ENCODE measurements around the gene ABCD1. TPM values are rescaled to one million over a fixed set of nuclear protein-coding genes. Genes with fewer than 3 reads are reported as not detected.

ABCD1 gene
- polyA plus RNA-seq, 1 donor from 2014 or later: 3.6 TPM

DNA sequence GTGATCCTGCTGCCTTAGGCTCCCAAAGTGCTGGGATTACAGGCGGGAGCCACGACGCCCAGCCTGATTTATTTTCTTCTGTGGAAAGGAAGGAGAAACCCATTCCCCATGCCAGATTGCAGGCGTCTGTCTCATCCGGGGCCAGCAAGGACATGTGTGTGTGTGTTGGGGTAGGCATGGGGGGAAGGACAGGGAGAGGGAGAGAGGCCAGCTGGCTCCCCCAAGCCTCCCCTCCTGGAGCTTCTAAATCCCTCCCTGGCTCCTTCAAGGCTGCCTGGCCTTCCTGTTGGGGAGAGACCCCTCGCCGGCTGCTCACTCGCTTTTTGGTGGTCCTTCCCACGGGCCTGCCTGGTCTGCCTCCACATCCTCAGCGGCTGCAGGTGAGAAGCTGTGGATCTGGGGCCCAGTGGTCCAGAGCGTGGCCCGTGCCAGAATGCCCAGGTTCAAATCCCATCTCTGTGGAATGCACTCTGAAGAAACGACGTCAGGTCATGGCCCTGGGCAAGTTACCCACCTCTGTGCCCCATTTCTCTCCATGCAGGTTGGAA lies 38.0 kb downstream of the ABCD1 start:
- H3K9me3 ChIP-seq (ENCODE audit: low read length): no peaks in the 10 kb centered on the region
- H3K4me3 ChIP-seq (ENCODE audit: low read length): no peak overlapping the region
- no peaks in the 10 kb centered on the region for H3F3A ChIP-seq (ENCODE audit: insufficient read depth, low read length, poor library complexity, severe bottlenecking)
- H3K36me3 ChIP-seq (ENCODE audit: insufficient read depth, low read length): no peaks in the 10 kb centered on the region
- H3K79me2 ChIP-seq (replicated peaks; ENCODE audit: insufficient read depth, low read length): no peaks in the 10 kb centered on the region
- no peak overlapping the region for H3K27ac ChIP-seq (ENCODE audit: low read length)
- H3K4me2 ChIP-seq (ENCODE audit: low read length): no peak overlapping the region
- H2AFZ ChIP-seq (ENCODE audit: low read depth, low read length): no peak overlapping the region
- H4K20me1 ChIP-seq (ENCODE audit: insufficient read depth): no peaks in the 10 kb centered on the region
- TF ChIP-seq MXI1 (conservative IDR thresholded peaks at IDR 0.05; ENCODE audit: poor library complexity, severe bottlenecking): no peak
- TF ChIP-seq, protein P1, sequence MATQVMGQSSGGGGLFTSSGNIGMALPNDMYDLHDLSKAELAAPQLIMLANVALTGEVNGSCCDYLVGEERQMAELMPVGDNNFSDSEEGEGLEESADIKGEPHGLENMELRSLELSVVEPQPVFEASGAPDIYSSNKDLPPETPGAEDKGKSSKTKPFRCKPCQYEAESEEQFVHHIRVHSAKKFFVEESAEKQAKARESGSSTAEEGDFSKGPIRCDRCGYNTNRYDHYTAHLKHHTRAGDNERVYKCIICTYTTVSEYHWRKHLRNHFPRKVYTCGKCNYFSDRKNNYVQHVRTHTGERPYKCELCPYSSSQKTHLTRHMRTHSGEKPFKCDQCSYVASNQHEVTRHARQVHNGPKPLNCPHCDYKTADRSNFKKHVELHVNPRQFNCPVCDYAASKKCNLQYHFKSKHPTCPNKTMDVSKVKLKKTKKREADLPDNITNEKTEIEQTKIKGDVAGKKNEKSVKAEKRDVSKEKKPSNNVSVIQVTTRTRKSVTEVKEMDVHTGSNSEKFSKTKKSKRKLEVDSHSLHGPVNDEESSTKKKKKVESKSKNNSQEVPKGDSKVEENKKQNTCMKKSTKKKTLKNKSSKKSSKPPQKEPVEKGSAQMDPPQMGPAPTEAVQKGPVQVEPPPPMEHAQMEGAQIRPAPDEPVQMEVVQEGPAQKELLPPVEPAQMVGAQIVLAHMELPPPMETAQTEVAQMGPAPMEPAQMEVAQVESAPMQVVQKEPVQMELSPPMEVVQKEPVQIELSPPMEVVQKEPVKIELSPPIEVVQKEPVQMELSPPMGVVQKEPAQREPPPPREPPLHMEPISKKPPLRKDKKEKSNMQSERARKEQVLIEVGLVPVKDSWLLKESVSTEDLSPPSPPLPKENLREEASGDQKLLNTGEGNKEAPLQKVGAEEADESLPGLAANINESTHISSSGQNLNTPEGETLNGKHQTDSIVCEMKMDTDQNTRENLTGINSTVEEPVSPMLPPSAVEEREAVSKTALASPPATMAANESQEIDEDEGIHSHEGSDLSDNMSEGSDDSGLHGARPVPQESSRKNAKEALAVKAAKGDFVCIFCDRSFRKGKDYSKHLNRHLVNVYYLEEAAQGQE (IDR thresholded peaks at IDR 0.05; ENCODE audit: borderline replicate concordance): no peak
- no peak for TF ChIP-seq TAF1 (IDR thresholded peaks at IDR 0.05; ENCODE audit: low read depth)
- TF ChIP-seq EZH2 (IDR thresholded peaks at IDR 0.05; ENCODE audit: borderline replicate concordance, insufficient read depth, low read length, poor library complexity, severe bottlenecking): no peak
- TF ChIP-seq EP300 (conservative IDR thresholded peaks at IDR 0.05; ENCODE audit: poor library complexity, severe bottlenecking): no peak
- no peak for TF ChIP-seq SMC3 (conservative IDR thresholded peaks at IDR 0.05; ENCODE audit: poor library complexity)
- TF ChIP-seq, protein P2, sequence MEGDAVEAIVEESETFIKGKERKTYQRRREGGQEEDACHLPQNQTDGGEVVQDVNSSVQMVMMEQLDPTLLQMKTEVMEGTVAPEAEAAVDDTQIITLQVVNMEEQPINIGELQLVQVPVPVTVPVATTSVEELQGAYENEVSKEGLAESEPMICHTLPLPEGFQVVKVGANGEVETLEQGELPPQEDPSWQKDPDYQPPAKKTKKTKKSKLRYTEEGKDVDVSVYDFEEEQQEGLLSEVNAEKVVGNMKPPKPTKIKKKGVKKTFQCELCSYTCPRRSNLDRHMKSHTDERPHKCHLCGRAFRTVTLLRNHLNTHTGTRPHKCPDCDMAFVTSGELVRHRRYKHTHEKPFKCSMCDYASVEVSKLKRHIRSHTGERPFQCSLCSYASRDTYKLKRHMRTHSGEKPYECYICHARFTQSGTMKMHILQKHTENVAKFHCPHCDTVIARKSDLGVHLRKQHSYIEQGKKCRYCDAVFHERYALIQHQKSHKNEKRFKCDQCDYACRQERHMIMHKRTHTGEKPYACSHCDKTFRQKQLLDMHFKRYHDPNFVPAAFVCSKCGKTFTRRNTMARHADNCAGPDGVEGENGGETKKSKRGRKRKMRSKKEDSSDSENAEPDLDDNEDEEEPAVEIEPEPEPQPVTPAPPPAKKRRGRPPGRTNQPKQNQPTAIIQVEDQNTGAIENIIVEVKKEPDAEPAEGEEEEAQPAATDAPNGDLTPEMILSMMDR (IDR thresholded peaks at IDR 0.05; ENCODE audit: poor library complexity, severe bottlenecking): no peak
- no peak for TF ChIP-seq RAD21 (conservative IDR thresholded peaks at IDR 0.05)
- no peak for TF ChIP-seq POLR2AphosphoS5 (IDR thresholded peaks at IDR 0.05)
- no peaks in the 10 kb centered on the region for H3K9me2 ChIP-seq (ENCODE audit: insufficient read depth, low read length)
- no peaks in the 10 kb centered on the region for H3K27me3 ChIP-seq (ENCODE audit: insufficient read depth, low read depth, low read length)
- H3K9ac ChIP-seq (ENCODE audit: low read length): no peak overlapping the region

DNA sequence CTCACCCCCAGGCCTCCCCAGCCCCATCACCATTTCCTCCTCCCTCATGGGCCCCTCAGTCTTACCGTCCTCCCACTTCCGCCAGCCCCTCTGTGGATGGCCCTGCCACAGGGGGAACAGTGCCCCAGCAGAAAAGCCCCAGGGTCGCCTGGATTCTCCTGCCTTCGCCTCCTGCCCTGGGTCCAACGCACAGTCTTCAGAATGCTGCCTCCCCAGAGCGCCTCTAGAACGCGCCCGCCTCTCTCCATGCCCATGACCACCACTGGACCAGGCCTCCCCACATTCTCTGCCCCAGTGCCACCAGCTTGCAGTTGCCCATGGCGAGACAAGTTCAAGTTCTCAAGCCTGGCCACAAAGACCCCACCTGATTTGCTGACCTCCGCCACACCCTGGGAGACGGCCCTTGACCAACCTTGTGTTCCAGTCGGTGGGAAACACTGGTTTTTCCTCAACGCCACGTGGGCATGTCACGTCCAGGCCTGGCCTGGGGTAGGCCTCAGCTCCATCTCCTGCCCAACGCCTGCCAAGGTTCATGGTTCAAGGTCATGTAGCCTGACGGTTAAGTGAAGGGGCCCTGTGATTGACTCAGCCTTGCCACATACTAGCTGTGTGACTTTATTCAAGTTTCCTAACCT lies 38.8 kb downstream of the ABCD1 start:
- no peak overlapping the region for H3K4me2 ChIP-seq (ENCODE audit: low read length)
- no peaks in the 10 kb centered on the region for H3K79me2 ChIP-seq (replicated peaks; ENCODE audit: insufficient read depth, low read length)
- H3K27me3 ChIP-seq (ENCODE audit: insufficient read depth, low read depth, low read length): no peaks in the 10 kb centered on the region
- H3F3A ChIP-seq (ENCODE audit: insufficient read depth, low read length, poor library complexity, severe bottlenecking): no peaks in the 10 kb centered on the region
- no peaks in the 10 kb centered on the region for H3K36me3 ChIP-seq (ENCODE audit: insufficient read depth, low read length)
- TF ChIP-seq, protein P1 (IDR thresholded peaks at IDR 0.05; ENCODE audit: borderline replicate concordance): no peak
- TF ChIP-seq SMC3 (conservative IDR thresholded peaks at IDR 0.05; ENCODE audit: poor library complexity): no peak
- TF ChIP-seq, protein P2 (IDR thresholded peaks at IDR 0.05; ENCODE audit: poor library complexity, severe bottlenecking): no peak
- H3K9me2 ChIP-seq (ENCODE audit: insufficient read depth, low read length): no peaks in the 10 kb centered on the region
- H2AFZ ChIP-seq (ENCODE audit: low read depth, low read length): no peak overlapping the region
- H3K27ac ChIP-seq (ENCODE audit: low read length): no peak overlapping the region
- H3K4me3 ChIP-seq (ENCODE audit: low read length): no peak overlapping the region
- no peak overlapping the region for H3K9ac ChIP-seq (ENCODE audit: low read length)
- no peaks in the 10 kb centered on the region for H4K20me1 ChIP-seq (ENCODE audit: insufficient read depth)
- no peaks in the 10 kb centered on the region for H3K9me3 ChIP-seq (ENCODE audit: low read length)

Measured in neural cell (in vitro differentiated cells).